Endothelial cell of umbilical vein (primary cell): Measurements from ENCODE around the gene FRG2B.
"Not testable (repeated sequence)": the region's sequence is repeated elsewhere in the genome, so short reads cannot be mapped to it uniquely, and the experiment has no call there.

Experiments used
- EZH2 ChIP-seq: IDR thresholded peaks from 2 replicates; pipeline ENCODE4 v1.6.1; 2012; ENCODE audit warnings: borderline replicate concordance, low read depth, mild to moderate bottlenecking, moderate library complexity, low read length, inconsistent platforms; ENCODE audit not compliant: severe bottlenecking
- FOS ChIP-seq: IDR thresholded peaks from 2 replicates; pipeline ENCODE4 v1.6.1; 2011; ENCODE audit warnings: mild to moderate bottlenecking, low read length, moderate library complexity, borderline replicate concordance; ENCODE audit not compliant: insufficient read depth
- JUN ChIP-seq: IDR thresholded peaks from 2 replicates; pipeline ENCODE4 v1.6.1; 2011; ENCODE audit warnings: borderline replicate concordance, low read depth; ENCODE audit not compliant: insufficient read length, insufficient read depth
- POLR2A ChIP-seq: IDR thresholded peaks from 2 replicates; pipeline ENCODE4 v1.6.1; 2012; ENCODE audit warnings: low read depth, mild to moderate bottlenecking, control low read depth, low read length
- POLR2AphosphoS5 ChIP-seq: IDR thresholded peaks from 2 replicates; pipeline ENCODE4 v1.6.1; 2012; ENCODE audit warnings: low read depth, mild to moderate bottlenecking, control low read depth, low read length, moderate library complexity; ENCODE audit not compliant: insufficient read depth
- TF ChIP-seq, protein P1 (sequence below), 2 donors: IDR thresholded peaks; 1 replicate in 1 of 2; 2 replicates in 1 of 2; pipeline ENCODE4 v1.5.1; 2011; ENCODE audit warnings: low read length in 2 of 2, mild to moderate bottlenecking in 2 of 2, moderate library complexity in 2 of 2, control low read depth in 1 of 2, inconsistent platforms in 1 of 2, low read depth in 1 of 2; ENCODE audit not compliant: insufficient read depth in 1 of 2; ENCODE audit errors: extremely low read depth in 1 of 2

DNA sequence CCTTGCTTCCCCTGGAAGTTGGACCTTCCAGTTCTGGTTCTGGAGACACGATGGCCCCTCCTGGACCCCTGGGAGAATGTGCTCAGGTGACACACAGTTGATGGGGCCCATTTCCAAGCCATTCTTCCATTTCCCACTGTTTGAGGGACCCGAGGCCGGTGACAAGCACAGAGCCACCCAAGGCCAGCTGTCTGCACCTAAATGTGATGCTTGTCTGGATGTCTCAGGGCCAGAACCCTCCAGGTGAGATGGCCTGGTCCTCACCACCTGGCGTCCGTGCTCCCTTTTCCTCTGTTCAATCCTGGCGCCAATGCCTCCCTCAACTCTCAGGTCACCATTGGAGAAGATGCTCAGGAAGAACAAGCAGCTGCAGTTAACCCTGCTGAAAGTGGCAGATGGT is 33.9 kb upstream of the FRG2B start:
- TF ChIP-seq, protein P1, sequence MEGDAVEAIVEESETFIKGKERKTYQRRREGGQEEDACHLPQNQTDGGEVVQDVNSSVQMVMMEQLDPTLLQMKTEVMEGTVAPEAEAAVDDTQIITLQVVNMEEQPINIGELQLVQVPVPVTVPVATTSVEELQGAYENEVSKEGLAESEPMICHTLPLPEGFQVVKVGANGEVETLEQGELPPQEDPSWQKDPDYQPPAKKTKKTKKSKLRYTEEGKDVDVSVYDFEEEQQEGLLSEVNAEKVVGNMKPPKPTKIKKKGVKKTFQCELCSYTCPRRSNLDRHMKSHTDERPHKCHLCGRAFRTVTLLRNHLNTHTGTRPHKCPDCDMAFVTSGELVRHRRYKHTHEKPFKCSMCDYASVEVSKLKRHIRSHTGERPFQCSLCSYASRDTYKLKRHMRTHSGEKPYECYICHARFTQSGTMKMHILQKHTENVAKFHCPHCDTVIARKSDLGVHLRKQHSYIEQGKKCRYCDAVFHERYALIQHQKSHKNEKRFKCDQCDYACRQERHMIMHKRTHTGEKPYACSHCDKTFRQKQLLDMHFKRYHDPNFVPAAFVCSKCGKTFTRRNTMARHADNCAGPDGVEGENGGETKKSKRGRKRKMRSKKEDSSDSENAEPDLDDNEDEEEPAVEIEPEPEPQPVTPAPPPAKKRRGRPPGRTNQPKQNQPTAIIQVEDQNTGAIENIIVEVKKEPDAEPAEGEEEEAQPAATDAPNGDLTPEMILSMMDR (IDR thresholded peaks at IDR 0.05; ENCODE audit: extremely low read depth in 1 of 2, insufficient read depth in 1 of 2, low read depth in 1 of 2, low read length in 2 of 2), result not testable (repeated sequence)
- TF ChIP-seq POLR2A, POLR2AphosphoS5, FOS, EZH2, JUN: not testable (repeated sequence)
